HG03025 (cell line): Measurements from ENCODE around the gene IMMP2L.
"Not testable (repeated sequence)": the region's sequence is repeated elsewhere in the genome, so short reads cannot be mapped to it uniquely, and the experiment has no call there.

Experiments used
- ATAC-seq: cut with Tn5 transposase; IDR thresholded peaks from one replicate; pipeline ENCODE4 v1.9.1; 2021; ENCODE audit warnings: mild to moderate bottlenecking, moderate library complexity; ENCODE audit not compliant: unreplicated experiment, low FRiP score

The IMMP2L gene

GRCh38 chr7:111473449-111474198 lies 88.7 kb downstream of the IMMP2L start:
- no peak for ATAC-seq

DNA sequence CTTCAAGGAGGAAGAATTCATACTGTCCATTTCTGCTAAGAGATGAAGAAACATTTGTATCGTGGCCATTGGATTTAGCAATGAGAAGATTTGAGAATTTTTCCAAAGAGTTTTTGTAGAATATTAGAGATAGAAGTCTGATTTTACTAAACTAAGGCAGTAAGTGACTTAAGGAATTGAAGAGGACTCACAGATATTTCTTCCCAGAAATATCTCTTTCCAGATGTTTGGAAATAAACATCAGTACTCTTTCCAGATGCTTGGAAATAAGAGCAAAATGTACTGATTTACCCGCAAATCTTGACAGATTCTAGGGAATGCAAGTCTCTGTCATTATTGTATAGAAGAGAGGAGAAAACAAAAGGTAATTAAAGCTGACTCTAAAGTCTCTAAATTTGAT lies 91.3 kb downstream of the IMMP2L start:
- ATAC-seq: no peak

DNA sequence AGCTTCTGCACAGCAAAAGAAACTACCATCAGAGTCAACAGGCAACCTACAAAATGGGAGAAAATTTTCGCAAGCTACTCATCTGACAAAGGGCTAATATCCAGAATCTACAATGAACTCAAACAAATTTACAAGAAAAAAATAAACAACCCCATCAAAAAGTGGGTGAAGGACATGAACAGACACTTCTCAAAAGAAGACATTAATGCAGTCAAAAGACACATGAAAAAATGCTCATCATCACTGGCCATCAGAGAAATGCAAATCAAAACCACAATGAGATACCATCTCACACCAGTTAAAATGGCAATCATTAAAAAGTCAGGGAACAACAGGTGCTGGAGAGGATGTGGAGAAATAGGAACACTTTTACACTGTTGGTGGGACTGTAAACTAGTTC lies 92.4 kb downstream of the IMMP2L start:
- not testable (repeated sequence) for ATAC-seq

GRCh38 chr7:111465774-111466173 lies 96.5 kb downstream of the IMMP2L start:
- not testable (repeated sequence) for ATAC-seq

- no peak for ATAC-seq
These were observed 101.6 kb downstream of the IMMP2L start for GRCh38 chr7:111460695-111461094.

- no peak for ATAC-seq
These were observed 102.5 kb downstream of the IMMP2L start for GRCh38 chr7:111459757-111460280.

- no peak for ATAC-seq
These were observed 103.1 kb downstream of the IMMP2L start for GRCh38 chr7:111459065-111459756.

DNA sequence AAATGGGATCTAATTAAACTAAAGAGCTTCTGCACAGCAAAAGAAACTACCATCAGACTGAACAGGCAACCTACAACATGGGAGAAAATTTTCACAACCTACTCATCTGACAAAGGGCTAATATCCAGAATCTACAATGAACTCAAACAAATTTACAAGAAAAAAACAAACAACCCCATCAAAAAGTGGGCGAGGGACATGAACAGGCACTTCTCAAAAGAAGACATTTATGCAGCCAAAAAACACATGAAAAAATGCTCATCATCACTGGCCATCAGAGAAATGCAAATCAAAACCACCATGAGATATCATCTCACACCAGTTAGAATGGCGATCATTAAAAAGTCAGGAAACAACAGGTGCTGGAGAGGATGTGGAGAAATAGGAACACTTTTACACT lies 111.6 kb downstream of the IMMP2L start:
- not testable (repeated sequence) for ATAC-seq

GRCh38 chr7:111447502-111447901 lies 114.8 kb downstream of the IMMP2L start:
- not testable (repeated sequence) for ATAC-seq

- no peak for ATAC-seq
These were observed 122.3 kb downstream of the IMMP2L start for GRCh38 chr7:111439977-111440376.

DNA sequence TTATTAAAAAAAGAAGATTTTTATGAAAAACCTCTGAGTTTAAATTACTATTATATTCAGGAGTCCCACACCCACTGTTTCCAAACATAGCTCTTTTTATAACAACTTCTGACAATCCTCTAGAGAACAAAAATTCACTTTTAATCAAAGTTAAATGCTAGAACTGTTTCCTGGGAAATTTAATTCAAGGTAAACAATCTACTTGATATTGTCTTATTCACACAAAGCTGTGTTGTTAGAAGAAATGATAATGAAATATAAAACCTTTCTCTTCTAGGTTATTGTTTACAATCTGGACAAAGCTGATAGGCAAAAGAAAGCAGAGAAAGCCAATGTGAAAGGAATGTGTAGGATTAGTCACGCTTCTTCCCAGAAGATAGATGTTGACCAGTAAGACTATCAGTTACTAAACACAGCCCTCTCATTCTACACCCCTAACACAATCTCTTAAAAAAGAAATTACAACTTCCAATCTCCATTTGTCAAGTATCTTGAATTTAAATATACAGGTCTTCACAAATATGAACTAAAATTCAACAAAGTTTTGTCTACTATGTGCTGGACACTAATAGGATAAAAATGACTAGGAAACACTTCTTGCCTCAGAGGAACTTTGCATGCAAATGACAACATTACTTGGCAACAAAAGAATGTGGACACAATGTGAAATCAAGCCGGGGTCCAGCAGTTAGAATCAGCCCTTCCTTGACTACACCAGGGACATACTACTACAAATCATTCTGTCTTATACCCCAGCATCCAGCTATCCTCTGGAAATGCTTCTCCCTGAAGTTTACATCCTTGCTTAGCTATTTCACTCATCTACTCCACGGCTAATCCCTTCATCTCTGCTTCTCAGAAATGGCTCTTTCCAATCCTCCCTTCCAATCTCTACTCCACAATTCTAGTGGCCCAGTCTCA lies 123.7 kb downstream of the IMMP2L start:
- no peak for ATAC-seq

GRCh38 chr7:111437736-111438135 lies 124.6 kb downstream of the IMMP2L start:
- ATAC-seq: no peak

DNA sequence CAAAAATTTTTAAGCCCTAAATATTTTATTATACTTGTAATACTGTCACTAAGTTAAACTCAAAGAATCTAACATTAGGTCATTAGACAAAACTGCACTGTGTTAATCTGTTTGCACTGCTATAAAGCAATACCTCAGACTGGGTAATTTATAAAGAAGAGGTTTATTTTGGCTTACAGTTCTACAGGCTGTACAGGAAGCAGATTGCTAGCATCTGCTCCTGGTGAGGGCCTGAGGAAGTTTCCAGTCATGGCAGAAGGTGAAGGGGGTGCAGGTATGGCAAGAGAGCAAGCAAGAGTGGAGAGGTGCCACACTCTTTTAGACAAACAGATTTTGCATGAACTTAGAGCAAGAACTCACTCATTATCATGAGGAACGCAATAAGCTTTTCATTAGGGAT lies 125.7 kb downstream of the IMMP2L start:
- ATAC-seq: no peak

DNA sequence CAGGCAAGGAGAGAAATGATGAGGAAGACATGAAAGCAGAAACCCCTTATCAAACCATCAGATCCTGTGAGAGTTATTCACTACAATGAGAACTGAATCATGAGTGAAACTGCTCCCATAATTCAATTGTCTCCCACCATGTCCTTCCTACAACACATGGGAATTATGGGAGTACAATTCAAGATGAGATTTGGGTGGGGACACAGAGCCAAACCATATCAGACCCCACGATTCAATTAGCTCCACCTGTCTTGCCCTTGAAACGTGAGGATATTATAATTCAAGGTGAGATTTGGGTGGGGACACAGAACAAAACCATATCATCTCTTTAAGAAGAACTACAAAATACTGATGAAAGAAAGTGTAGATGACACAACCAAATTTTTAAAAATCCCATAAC lies 128.9 kb downstream of the IMMP2L start:
- ATAC-seq: no peak

DNA sequence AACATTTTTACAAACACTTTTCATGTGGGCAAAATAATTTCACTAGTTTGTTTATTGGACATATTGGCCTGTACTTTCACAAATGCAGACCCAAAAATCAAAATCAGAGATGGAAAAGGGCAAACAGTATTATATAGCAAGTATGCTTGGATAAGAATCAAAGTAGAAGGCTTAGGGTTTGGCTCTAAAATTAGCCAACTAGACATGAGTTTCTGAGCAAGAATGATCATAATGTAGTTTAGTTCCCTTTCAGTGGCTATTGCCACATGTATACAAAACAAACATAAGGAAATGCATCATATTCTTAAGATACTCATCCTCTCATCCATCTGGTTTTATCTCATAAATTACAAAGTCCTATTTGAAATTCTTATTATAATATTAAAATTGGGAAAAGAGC lies 132.5 kb downstream of the IMMP2L start:
- ATAC-seq: no peak

DNA sequence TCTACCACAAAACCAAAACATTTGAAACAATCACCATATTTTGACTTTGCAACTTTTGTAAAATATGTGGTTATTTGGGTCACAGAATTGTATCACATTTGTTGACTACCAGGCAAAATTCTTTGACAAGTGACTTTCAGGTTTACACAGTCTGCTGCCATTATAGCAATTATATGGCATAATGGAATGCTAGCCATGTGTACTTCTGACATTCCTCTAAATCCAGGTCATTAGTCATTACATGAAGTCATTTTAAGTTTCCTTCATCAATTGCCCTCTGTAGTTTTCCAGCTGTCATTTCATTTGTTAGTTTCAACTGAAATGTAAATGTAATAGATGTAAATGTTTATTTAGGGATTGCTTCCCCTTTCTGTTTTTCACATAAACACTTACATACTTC lies 137.5 kb downstream of the IMMP2L start:
- ATAC-seq: no peak

GRCh38 chr7:111414374-111414773 lies 147.9 kb downstream of the IMMP2L start:
- no peak for ATAC-seq

GRCh38 chr7:111413739-111414138 lies 148.6 kb downstream of the IMMP2L start:
- ATAC-seq: no peak

DNA sequence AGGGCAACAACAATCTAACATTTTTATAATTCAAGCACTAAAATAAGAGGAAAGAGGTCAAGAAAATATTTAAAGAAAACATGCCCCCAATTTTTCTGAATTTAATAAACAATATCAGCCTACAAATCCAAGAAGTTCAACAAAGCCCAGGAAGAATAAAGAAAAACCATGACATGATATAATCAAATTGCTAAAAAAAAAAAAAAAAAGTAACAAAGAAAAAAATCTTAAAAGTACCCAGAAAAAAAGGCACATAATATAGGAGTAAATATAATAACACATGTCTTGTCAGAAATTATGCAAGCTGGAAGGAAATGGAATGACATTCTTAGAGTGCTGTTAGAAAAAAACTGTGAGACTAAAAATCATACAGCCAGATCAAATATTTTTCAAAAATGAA lies 151.4 kb downstream of the IMMP2L start:
- no peak for ATAC-seq

DNA sequence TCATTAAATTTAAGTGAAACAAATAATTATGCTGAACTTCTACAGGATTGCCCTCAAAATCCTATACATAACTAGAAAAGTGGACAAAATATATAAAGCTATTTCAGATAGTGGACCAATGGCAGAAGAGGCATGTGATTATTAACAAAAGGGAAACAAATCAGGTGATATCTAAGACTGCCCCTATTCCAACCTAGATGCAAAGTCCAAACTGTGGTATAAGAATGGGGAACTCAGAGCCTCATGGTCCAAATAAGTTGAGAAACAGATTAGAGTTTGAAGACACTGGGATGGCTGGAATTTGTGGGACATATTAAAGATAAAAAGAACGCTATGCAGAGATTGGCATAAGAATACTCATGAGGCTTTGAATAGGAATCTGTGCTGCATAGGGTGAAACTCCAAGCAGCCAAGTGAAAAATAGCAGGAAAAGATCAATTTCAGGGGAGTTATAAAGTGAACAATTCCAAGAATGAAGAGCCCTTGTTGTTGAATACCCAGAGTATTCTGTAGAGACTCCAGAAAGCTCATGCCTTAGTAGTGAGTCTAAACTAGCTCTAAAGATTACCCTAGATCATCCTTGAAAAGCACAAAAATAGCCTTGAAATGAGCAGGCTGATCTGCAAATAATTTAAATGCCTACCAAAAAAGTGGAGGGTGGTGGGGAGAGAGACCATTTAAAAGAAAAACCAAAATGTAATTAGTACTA lies 152.4 kb downstream of the IMMP2L start:
- ATAC-seq: no peak
